B cell (primary cell): ENCODE results near the gene PSMB3.

ENCODE experiments used
- EZH2 ChIP-seq: IDR thresholded peaks from 2 replicates; pipeline ENCODE4 v1.6.1; 2012; ENCODE audit warnings: borderline replicate concordance, low read depth, mild to moderate bottlenecking, moderate library complexity, low read length; ENCODE audit not compliant: insufficient read depth, poor library complexity, severe bottlenecking
- TF ChIP-seq, protein P1 (sequence below): fragments of 200-600 bp; IDR thresholded peaks from one replicate; pipeline ENCODE4 v1.8.0; 2022; ENCODE audit warnings: antibody characterized with exemption, mild to moderate bottlenecking

- TF ChIP-seq, protein P1, sequence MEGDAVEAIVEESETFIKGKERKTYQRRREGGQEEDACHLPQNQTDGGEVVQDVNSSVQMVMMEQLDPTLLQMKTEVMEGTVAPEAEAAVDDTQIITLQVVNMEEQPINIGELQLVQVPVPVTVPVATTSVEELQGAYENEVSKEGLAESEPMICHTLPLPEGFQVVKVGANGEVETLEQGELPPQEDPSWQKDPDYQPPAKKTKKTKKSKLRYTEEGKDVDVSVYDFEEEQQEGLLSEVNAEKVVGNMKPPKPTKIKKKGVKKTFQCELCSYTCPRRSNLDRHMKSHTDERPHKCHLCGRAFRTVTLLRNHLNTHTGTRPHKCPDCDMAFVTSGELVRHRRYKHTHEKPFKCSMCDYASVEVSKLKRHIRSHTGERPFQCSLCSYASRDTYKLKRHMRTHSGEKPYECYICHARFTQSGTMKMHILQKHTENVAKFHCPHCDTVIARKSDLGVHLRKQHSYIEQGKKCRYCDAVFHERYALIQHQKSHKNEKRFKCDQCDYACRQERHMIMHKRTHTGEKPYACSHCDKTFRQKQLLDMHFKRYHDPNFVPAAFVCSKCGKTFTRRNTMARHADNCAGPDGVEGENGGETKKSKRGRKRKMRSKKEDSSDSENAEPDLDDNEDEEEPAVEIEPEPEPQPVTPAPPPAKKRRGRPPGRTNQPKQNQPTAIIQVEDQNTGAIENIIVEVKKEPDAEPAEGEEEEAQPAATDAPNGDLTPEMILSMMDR, result no peak
- no peak for TF ChIP-seq EZH2
These were observed 35.3 kb upstream of the PSMB3 start for GRCh38 chr17:38717139-38717745.
